K562 (cell line): ENCODE data around the gene BMP10. TPM values are rescaled to one million over a fixed set of nuclear protein-coding genes. Genes with fewer than 3 reads are reported as not detected.

Source experiments
- CEBPG ChIP-seq, 3 experiments: fragments of 200-800 bp in 1 of 3; sonication (Bioruptor generic) in 1 of 3; sonication (generic) in 1 of 3; formaldehyde crosslinking in 1 of 3; IDR thresholded peaks in 2 of 3; conservative IDR thresholded peaks in 1 of 3; 2 replicates each; pipeline versions ENCODE4 v1.6.1 to v1.8.0; 2016 to 2022; ENCODE audit warnings: missing compliant biosample characterization in 2 of 3, missing genetic modification characterization in 2 of 3, mild to moderate bottlenecking in 1 of 3, missing genetic modification reagents in 1 of 3
- ETV1 ChIP-seq: fragments of 450-650 bp; conservative IDR thresholded peaks from 2 replicates; pipeline ENCODE4 v1.6.1; 2016; ENCODE audit warnings: missing genetic modification characterization, control low read depth, low read depth, missing compliant biosample characterization
- LEF1 ChIP-seq: fragments of 450-650 bp; IDR thresholded peaks from 2 replicates; pipeline ENCODE4 v1.6.1; 2016; ENCODE audit warnings: mild to moderate bottlenecking
- PCBP1 ChIP-seq: fragments of 200-400 bp; formaldehyde crosslinking; IDR thresholded peaks from 2 replicates; pipeline ENCODE4 v1.6.1; 2018; ENCODE audit warnings: mild to moderate bottlenecking, low read depth, low read length; ENCODE audit not compliant: poor library complexity, severe bottlenecking
- SMARCA5 ChIP-seq: fragments of 450-650 bp; IDR thresholded peaks from 2 replicates; pipeline ENCODE4 v1.6.1; 2016
- TRIM28 ChIP-seq: fragments of 450-650 bp; IDR thresholded peaks from 2 replicates; pipeline ENCODE4 v1.6.1; 2017
- U2AF2 ChIP-seq: fragments of 200-400 bp; formaldehyde crosslinking; optimal IDR thresholded peaks from 2 replicates; pipeline ENCODE3; 2017; ENCODE audit warnings: low read depth, mild to moderate bottlenecking, low read length
- ZNF232 ChIP-seq: sonication (generic); formaldehyde crosslinking; IDR thresholded peaks from 2 replicates; pipeline ENCODE4 v1.8.0; 2022; ENCODE audit warnings: mild to moderate bottlenecking, missing genetic modification reagents
- polyA plus RNA-seq, 8 experiments: library from polyadenylated mRNA; depleted of rRNA in 4 of 8; stranded (reverse) in 5 of 8; unstranded in 3 of 8; fragments of >200 nt; fragmentation: Nextera tagmentation in 2 of 8; fragmentation: Illumina TruSeq in 1 of 8; extraction: Ambion mirVana in 2 of 8; extraction: Trizol in 1 of 8; gene quantifications; 2 replicates each; pipeline versions ENCODE4 v1.2.1 to v1.2.3, GENCODE V29; 2011 to 2014; ENCODE audit warnings: inconsistent platforms in 1 of 8, missing spikeins in 1 of 8
- total RNA-seq, 7 experiments: library from RNA; depleted of rRNA in 6 of 7; stranded (reverse); fragments of >200 nt in 6 of 7; fragmentation: Illumina TruSeq in 2 of 7; extraction: Trizol in 2 of 7; gene quantifications; 2 replicates each; pipeline versions ENCODE4 v1.2.1 to v1.2.3, GENCODE V29; 2011 to 2021; ENCODE audit warnings: low replicate concordance in 1 of 7
- TF ChIP-seq, protein P1 (sequence below): fragments of 450-650 bp; IDR thresholded peaks from 2 replicates; pipeline ENCODE4 v1.6.1; 2016; ENCODE audit warnings: low read depth
- TF ChIP-seq, protein P2 (sequence below): sonication (generic); formaldehyde crosslinking; IDR thresholded peaks from 2 replicates; pipeline ENCODE4 v1.8.0; 2022; ENCODE audit warnings: mild to moderate bottlenecking, missing genetic modification reagents

The BMP10 gene
- total and polyA plus RNA-seq, 9 of the 15 experiments (the other 6 are each of a cell fraction or from before 2014, with no cell fraction given), result 0.11 to 0.91 (median 0.43) TPM

DNA sequence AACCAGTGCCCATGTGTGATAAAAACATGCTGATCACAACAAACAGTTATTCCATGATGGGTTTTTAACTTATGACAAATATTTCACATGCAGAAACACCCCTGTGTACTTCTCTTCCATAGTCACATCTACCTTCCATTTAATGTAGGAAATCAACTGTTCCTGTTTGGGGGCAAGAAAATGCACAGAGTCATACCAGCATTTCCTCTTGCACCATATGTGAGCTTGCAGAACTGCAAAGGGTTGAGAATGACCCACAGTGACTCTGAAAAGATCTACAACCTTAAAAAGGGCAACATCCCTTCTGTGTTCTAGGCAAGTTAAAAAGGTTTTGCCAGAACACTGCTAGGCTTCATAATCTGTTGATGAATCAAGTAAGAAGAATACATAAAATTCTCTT lies 9.9 kb downstream of the BMP10 start (continued):
- TF ChIP-seq, protein P1, sequence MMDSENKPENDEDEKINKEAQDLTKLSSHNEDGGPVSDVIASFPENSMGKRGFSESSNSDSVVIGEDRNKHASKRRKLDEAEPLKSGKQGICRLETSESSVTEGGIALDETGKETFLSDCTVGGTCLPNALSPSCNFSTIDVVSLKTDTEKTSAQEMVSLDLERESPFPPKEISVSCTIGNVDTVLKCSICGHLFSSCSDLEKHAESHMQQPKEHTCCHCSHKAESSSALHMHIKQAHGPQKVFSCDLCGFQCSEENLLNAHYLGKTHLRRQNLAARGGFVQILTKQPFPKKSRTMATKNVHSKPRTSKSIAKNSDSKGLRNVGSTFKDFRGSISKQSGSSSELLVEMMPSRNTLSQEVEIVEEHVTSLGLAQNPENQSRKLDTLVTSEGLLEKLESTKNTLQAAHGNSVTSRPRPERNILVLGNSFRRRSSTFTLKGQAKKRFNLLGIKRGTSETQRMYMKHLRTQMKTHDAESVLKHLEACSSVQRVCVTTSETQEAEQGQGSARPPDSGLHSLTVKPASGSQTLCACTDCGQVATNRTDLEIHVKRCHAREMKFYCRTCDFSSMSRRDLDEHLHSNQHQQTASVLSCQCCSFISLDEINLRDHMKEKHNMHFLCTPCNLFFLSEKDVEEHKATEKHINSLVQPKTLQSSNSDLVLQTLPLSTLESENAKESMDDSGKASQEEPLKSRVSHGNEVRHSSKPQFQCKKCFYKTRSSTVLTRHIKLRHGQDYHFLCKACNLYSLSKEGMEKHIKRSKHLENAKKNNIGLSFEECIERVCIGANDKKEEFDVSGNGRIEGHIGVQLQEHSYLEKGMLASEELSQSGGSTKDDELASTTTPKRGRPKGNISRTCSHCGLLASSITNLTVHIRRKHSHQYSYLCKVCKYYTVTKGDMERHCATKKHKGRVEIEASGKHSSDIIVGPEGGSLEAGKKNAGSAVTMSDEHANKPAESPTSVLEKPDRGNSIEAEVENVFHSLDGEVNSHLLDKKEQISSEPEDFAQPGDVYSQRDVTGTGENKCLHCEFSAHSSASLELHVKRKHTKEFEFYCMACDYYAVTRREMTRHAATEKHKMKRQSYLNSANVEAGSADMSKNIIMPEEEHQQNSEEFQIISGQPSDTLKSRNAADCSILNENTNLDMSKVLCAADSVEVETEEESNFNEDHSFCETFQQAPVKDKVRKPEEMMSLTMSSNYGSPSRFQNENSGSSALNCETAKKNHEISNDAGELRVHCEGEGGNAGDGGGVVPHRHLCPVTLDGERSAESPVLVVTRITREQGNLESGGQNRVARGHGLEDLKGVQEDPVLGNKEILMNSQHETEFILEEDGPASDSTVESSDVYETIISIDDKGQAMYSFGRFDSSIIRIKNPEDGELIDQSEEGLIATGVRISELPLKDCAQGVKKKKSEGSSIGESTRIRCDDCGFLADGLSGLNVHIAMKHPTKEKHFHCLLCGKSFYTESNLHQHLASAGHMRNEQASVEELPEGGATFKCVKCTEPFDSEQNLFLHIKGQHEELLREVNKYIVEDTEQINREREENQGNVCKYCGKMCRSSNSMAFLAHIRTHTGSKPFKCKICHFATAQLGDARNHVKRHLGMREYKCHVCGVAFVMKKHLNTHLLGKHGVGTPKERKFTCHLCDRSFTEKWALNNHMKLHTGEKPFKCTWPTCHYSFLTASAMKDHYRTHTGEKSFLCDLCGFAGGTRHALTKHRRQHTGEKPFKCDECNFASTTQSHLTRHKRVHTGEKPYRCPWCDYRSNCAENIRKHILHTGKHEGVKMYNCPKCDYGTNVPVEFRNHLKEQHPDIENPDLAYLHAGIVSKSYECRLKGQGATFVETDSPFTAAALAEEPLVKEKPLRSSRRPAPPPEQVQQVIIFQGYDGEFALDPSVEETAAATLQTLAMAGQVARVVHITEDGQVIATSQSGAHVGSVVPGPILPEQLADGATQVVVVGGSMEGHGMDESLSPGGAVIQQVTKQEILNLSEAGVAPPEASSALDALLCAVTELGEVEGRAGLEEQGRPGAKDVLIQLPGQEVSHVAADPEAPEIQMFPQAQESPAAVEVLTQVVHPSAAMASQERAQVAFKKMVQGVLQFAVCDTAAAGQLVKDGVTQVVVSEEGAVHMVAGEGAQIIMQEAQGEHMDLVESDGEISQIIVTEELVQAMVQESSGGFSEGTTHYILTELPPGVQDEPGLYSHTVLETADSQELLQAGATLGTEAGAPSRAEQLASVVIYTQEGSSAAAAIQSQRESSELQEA, result no peak
- TF ChIP-seq ETV1 (no peak), CEBPG (CRISPR knock-in tag; IDR thresholded peaks at IDR 0.05) (no peak), CEBPG (tag; conservative IDR thresholded peaks at IDR 0.05 in 1 of 2, IDR thresholded peaks at IDR 0.05 in 1 of 2) (no peak), TRIM28 (no peak), U2AF2 (no peak), PCBP1 (no peak), ZNF232 (no peak), SMARCA5 (no peak), LEF1 (no peak)
- TF ChIP-seq, protein P2, sequence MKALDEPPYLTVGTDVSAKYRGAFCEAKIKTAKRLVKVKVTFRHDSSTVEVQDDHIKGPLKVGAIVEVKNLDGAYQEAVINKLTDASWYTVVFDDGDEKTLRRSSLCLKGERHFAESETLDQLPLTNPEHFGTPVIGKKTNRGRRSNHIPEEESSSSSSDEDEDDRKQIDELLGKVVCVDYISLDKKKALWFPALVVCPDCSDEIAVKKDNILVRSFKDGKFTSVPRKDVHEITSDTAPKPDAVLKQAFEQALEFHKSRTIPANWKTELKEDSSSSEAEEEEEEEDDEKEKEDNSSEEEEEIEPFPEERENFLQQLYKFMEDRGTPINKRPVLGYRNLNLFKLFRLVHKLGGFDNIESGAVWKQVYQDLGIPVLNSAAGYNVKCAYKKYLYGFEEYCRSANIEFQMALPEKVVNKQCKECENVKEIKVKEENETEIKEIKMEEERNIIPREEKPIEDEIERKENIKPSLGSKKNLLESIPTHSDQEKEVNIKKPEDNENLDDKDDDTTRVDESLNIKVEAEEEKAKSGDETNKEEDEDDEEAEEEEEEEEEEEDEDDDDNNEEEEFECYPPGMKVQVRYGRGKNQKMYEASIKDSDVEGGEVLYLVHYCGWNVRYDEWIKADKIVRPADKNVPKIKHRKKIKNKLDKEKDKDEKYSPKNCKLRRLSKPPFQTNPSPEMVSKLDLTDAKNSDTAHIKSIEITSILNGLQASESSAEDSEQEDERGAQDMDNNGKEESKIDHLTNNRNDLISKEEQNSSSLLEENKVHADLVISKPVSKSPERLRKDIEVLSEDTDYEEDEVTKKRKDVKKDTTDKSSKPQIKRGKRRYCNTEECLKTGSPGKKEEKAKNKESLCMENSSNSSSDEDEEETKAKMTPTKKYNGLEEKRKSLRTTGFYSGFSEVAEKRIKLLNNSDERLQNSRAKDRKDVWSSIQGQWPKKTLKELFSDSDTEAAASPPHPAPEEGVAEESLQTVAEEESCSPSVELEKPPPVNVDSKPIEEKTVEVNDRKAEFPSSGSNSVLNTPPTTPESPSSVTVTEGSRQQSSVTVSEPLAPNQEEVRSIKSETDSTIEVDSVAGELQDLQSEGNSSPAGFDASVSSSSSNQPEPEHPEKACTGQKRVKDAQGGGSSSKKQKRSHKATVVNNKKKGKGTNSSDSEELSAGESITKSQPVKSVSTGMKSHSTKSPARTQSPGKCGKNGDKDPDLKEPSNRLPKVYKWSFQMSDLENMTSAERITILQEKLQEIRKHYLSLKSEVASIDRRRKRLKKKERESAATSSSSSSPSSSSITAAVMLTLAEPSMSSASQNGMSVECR (CRISPR knock-in tag), result no peak
